OCI-LY3 (cell line): ENCODE data around the gene TOM1L2.

ENCODE experiments used
- CTCF ChIP-seq: fragments of 200-600, 300-600 bp; sonication (generic); IDR thresholded peaks from 2 replicates; pipeline ENCODE4 v1.5.1; 2014; ENCODE audit warnings: antibody characterized with exemption, low read length, low read depth
- EZH2phosphoT487 ChIP-seq: fragments of 200-600 bp; shearing (Covaris generic); IDR thresholded peaks from 2 replicates; pipeline ENCODE4 v1.6.1; 2018; ENCODE audit warnings: antibody characterized with exemption, mixed run types, low read depth

GRCh38 chr17:17971431-17972125 is 622 bp downstream of the TOM1L2 start:
- TF ChIP-seq CTCF = no peak
- TF ChIP-seq EZH2phosphoT487 = no peak
